AG04449 (cell line): Measurements from ENCODE around the gene POLR2F.

Source experiments
- CTCF ChIA-PET: fragments of 350-600 bp; formaldehyde crosslinking; extraction: SDS; loops from one replicate; lab custom pipeline; 2021; ENCODE audit warnings: antibody characterized with exemption; lab: Yijun Ruan, JAX
- POLR2A ChIA-PET: fragments of 400-600, 350-600 bp; formaldehyde crosslinking; extraction: SDS; loops from one replicate; lab custom pipeline; 2020; ENCODE audit warnings: antibody characterized with exemption, inconsistent platforms; lab: Yijun Ruan, JAX
- DNase-seq: peaks from one replicate; pipeline ENCODE4 v3.0.0-alpha.2; 2010; ENCODE audit warnings: low read depth, low spot score
- H3K4me3 ChIP-seq: 2 replicates; pipeline ENCODE4 v1.5.1; 2011; ENCODE audit warnings: low read depth, mild to moderate bottlenecking, control low read depth, low read length
- CTCF ChIP-seq: IDR thresholded peaks from one replicate; pipeline ENCODE4 v1.5.1; 2011; ENCODE audit warnings: mild to moderate bottlenecking, moderate library complexity, low read length, control low read depth, inconsistent platforms; ENCODE audit not compliant: insufficient read depth; ENCODE audit errors: missing control alignments

Gene POLR2F

GRCh38 chr22:38007330-38007902 is 53.9 kb downstream of the POLR2F start:
- POLR2A ChIA-PET, result no interaction called here
- CTCF ChIA-PET, result interaction anchor here (1.8 kb wide), 1 partner anchor 42 kb away, joined by 6 read pairs; no protein-coding TSS in a partner anchor

GRCh38 chr22:38009000-38009806 is 55.7 kb downstream of the POLR2F start:
- DNase-seq, result no peak
- ChIA-PET CTCF (no interaction called here), POLR2A (no interaction called here)
- no peak for TF ChIP-seq CTCF
- H3K4me3 ChIP-seq, result no peak overlapping the region

More at GRCh38 chr22:38007330-38007902, 53.9 kb downstream of the POLR2F start:
- DNase-seq, result no peak
- H3K4me3 ChIP-seq, result no peak overlapping the region
- TF ChIP-seq CTCF, result no peak

- POLR2A ChIA-PET, result no interaction called here
- no peak for TF ChIP-seq CTCF
- DNase-seq, result no peak
- CTCF ChIA-PET, result no interaction called here
- no peak overlapping the region for H3K4me3 ChIP-seq
These were observed 59.1 kb downstream of the POLR2F start for GRCh38 chr22:38012604-38013072.

DNA sequence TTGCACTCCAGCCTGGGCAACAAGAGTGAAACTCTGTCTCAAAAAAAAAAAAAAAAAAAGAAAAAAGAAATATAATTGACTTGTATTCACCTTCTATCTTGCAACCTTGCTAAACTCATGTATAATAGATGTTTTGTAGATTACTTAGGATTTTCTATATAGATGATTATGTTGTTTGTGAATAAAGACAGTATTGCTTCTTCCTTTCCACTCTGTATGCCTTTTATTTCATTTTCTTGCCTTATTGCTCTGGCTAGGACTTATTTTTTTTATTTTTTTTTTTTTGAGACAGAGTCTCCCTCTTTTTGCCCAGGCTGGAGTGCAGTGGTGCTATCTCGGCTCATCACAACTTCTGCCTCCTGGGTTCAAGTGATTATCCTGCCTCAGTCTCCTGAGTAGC is 60.6 kb downstream of the POLR2F start:
- no peak for DNase-seq
- TF ChIP-seq CTCF, result no peak
- no peak overlapping the region for H3K4me3 ChIP-seq
- POLR2A ChIA-PET, result no interaction called here
- CTCF ChIA-PET, result interaction anchor here (1.1 kb wide), 1 partner anchor 9 kb away, joined by 3 read pairs; no protein-coding TSS in a partner anchor

GRCh38 chr22:38016182-38017151 is 63.0 kb downstream of the POLR2F start:
- no peak for DNase-seq
- CTCF ChIA-PET, result interaction anchor here (0.8 kb wide), 1 partner anchor 85 kb away, joined by 3 read pairs; no protein-coding TSS in a partner anchor
- H3K4me3 ChIP-seq, result no peak overlapping the region
- POLR2A ChIA-PET, result no interaction called here
- TF ChIP-seq CTCF, result no peak
